ENCODE data around the gene C1orf174.
A peak's percentile ranks its signal among the peaks of the same experiment; 100 is the strongest.

The C1orf174 gene

DNA sequence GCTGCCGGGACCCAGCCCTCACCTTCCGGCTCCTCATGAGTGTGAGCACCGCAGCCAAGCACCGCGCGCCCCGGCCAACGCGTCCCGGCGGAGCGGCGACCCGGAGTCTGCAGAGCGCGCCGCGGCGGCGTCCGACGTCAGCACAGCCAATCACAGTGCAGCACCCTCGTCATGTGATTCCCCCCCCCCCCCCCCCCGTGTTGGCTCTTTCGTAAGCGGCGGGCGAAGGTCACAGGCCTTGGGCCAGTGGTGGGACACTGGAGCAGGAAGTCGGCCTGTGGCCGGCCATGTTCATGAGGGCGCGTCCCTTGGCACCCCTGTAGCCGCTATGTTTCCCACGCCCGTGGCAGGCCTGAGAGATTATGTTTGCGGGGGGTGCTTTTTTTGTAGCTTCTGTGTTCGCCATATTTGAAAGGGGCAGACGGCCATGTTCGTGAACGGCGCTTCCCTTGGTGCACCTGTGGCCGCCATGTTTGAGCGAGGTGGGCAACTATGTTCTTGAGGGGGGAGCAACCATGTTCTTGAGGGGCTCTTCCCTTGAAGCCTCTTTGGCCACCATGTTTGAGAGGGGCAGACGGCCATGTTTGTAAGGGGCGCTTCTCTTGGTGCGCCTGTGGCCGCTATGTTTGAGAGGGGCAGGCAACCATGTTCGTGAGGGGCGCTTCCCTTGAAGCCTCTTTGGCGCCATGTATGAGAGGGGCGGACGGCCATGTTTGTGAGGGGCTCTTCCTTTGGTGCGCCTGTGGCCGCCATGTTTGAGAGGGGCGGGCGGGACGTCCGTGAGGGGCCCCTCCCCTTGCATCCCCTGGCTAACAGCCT is at the start of gene C1orf174:
TSS of gene C1orf174 (minus strand) at position 123 of the 819 bp plus-strand sequence. CDS start at position 37, 86 bp downstream.
- peak within 1 kb of the TSS; percentile 93 for H3K4me3 ChIP-seq (ENCODE audit: low read depth, low read length)
- no peak for TF ChIP-seq CTCF (IDR thresholded peaks at IDR 0.05; ENCODE audit: low read depth, low read length)

DNA sequence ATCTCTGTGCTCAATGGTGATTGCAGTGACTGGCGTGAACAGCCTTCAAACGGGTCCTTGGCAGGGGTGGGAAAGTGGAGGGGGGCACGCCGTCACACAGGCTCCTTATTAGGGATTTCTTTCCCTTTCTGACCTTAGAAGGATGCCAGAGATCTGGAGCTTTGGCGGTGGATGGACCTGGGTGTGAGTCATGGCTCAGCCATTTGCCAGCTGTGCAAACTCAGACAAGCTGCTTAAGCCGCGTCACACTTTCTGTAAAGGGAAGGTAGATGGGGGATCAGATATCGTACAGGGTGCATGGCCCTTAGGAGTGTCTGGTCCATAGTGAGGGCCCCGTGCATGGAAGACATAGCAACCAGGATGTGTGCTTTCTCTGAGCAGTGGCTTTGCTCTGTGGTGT is 48.3 kb upstream of the C1orf174 start:
- no peak overlapping the region for H3K4me3 ChIP-seq (ENCODE audit: low read depth, low read length)
- no peak for TF ChIP-seq CTCF (IDR thresholded peaks at IDR 0.05; ENCODE audit: low read depth, low read length)

DNA sequence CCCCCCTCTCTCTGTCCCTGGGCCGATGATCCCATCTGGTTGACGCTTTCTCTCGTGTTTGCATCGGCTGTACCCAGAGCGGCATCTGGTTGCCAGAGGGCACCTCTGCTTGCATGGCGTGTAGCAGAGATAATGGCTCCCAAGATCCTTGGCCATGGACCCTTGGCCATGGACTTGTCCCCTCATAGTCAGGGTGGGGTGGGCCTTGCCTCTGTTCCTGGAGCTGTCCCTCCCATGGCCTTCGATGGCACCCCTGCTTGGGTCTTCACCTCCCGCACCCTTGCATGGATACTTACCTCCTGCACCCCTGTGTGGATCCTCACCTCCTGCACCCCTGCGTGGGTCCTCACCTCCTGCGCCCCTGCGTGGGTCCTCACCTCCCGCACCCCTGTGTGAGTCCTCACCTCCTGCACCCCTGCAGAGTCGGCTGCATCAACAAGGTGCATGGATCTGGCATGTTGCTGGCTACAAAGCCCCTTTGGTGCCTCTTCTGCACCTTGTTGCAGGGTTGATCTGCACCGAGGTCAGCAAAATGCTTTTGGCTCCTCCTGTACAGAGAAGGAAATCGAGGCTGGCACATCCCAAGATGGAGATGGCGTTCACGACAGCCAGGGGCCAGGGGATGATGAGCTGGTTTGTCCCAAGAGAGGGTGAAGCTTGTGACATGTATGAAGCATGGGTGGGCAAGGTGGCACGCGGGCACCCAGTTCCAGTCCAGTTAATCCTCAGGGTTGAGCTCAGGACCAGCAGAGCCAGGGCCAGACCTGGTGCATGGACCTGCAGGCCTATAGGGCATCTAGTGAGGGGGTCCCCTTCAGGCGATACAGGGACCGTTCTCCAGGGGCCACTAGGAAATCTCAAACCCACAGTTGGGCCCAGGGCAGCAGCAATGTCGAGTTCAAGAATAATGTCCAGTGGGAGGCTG is 46.1 kb upstream of the C1orf174 start:
- H3K4me3 ChIP-seq (ENCODE audit: low read depth, low read length): no peak overlapping the region
- no peak for TF ChIP-seq CTCF (IDR thresholded peaks at IDR 0.05; ENCODE audit: low read depth, low read length)

DNA sequence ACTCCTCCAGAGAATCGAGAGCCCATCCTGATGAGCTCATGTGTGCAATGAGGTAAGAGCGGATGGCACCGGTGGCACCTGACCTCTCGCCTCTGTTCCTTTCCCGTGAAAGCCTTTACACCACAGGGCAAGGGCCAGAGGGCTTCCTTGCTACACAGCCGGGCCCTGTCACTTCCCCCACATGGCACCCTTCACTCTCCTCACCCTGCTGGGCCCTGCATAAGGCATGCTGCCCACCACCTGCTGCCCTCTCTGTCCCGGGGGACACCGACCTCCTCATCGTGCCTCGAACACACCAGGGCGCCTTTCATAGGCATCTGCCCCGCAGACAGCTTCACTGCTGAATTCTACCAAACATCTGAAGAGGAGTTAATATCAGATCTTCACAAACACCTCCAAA is 45.1 kb upstream of the C1orf174 start:
- TF ChIP-seq CTCF (IDR thresholded peaks at IDR 0.05; ENCODE audit: low read depth, low read length): no peak
- H3K4me3 ChIP-seq (ENCODE audit: low read depth, low read length): no peak overlapping the region

DNA sequence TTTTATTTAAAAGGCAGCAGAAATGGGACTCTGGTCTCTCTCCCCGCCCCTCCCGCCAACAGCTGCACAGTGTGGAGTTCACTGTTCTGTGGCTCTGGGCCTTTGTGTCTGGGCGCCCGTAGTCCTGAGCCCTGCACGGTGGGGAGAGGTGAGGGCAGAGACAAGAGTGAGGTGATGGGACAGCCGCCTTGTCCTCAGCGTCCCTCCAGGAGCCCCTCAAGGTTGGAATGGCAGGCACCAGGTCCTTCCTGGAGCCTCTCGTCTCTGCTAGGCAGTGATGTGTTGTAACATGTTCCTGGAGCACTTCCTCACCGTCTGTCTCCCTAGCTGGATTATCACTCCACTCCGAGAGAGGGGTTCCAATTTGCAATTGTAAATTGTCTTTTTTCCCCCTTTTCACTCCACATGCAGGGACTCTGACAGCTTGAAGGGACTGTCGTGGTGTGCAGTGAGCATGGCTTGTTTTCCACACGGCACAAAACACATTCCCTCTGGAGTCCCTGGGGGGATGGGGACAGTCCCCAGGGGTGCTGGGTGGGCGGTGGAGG is 44.6 kb upstream of the C1orf174 start:
- no peak for TF ChIP-seq CTCF (IDR thresholded peaks at IDR 0.05; ENCODE audit: low read depth, low read length)

DNA sequence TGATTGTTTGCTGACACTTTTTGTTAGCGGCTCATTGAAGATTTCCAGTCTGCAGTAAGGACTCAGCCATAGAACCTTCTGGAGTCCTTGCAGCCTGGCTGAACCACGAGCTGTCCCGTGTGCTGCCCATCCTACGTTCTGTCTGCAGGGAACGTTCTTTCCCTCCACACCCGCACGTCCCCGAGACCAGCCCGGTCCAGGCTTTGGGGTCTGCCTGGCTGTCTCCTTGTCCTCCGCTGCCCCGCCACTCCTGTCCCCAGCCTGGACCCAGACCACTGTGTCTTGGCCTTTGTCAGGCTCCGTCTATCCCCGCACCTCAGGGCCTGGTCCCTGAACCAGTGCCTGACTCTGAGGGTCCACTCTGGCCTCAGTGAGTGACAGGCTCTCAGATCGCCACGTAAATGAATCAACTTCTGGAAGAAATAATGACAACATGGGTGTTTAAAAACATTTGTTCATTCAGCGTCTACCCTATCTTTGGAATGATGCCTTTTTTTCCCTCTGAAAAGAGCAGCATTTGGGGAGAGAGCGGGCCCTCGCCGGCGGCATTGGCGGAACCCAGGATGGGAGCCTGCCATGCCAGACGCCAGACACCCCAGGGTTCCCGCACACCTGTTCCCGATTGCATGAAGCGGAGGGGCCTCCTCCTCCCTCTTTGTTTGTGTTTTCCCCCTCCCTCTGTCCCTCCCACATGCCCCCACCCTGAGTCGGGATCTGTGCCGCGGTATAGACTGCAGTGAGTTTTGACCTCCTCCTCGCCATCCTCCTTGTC is 43.9 kb upstream of the C1orf174 start:
- no peak for TF ChIP-seq CTCF (IDR thresholded peaks at IDR 0.05; ENCODE audit: low read depth, low read length)

More for the DNA sequence above, 44.6 kb upstream of the C1orf174 start:
- no peak overlapping the region for H3K4me3 ChIP-seq (ENCODE audit: low read depth, low read length)

More for the DNA sequence above, 43.9 kb upstream of the C1orf174 start:
- no peak overlapping the region for H3K4me3 ChIP-seq (ENCODE audit: low read depth, low read length)
